Endothelial cell (in vitro differentiated cells): ENCODE measurements around the gene NCOA6. TPM values are rescaled to one million over a fixed set of nuclear protein-coding genes. Genes with fewer than 3 reads are reported as not detected.

Experiments
- DNase-seq: peaks from one replicate; pipeline ENCODE4 v3.0.0; 2021; ENCODE audit warnings: low spot score
- H3K27ac Mint-ChIP-seq: one replicate; pipeline ENCODE4 v1.8.0; 2021; ENCODE audit warnings: mixed read lengths, inconsistent platforms; ENCODE audit not compliant: unreplicated experiment
- H3K27me3 Mint-ChIP-seq: one replicate; pipeline ENCODE4 v1.8.0; 2021; ENCODE audit warnings: mild to moderate bottlenecking, moderate library complexity, mixed read lengths, inconsistent platforms; ENCODE audit not compliant: unreplicated experiment
- H3K36me3 Mint-ChIP-seq: one replicate; pipeline ENCODE4 v1.8.0; 2021; ENCODE audit warnings: mild to moderate bottlenecking, low read depth, mixed read lengths, inconsistent platforms; ENCODE audit not compliant: unreplicated experiment
- H3K4me1 Mint-ChIP-seq: one replicate; pipeline ENCODE4 v1.8.0; 2021; ENCODE audit warnings: mild to moderate bottlenecking, mixed read lengths, inconsistent platforms; ENCODE audit not compliant: unreplicated experiment
- H3K4me3 Mint-ChIP-seq: one replicate; pipeline ENCODE4 v1.8.0; 2021; ENCODE audit warnings: mild to moderate bottlenecking, mixed read lengths, inconsistent platforms; ENCODE audit not compliant: unreplicated experiment
- H3K9me3 Mint-ChIP-seq: one replicate; pipeline ENCODE4 v1.8.0; 2021; ENCODE audit warnings: mixed read lengths, inconsistent platforms; ENCODE audit not compliant: unreplicated experiment
- total RNA-seq: library from RNA; stranded (reverse); fragmentation: NEBNext Ultra II Directional; extraction: Animal tissue kit (Norgen Biotek cat#: 25700); gene quantifications from one replicate; pipeline ENCODE4 v1.2.1, GENCODE V29; 2021; ENCODE audit not compliant: unreplicated experiment
- TF ChIP-seq, protein P1 (sequence below): fragments of 200-600 bp; sonication (generic); IDR thresholded peaks from one replicate; pipeline ENCODE4 v1.5.0; 2021; ENCODE audit warnings: antibody characterized with exemption; ENCODE audit not compliant: unreplicated experiment

The NCOA6 gene
- total RNA-seq, 1 donor from 2014 or later: 22.0 TPM

DNA sequence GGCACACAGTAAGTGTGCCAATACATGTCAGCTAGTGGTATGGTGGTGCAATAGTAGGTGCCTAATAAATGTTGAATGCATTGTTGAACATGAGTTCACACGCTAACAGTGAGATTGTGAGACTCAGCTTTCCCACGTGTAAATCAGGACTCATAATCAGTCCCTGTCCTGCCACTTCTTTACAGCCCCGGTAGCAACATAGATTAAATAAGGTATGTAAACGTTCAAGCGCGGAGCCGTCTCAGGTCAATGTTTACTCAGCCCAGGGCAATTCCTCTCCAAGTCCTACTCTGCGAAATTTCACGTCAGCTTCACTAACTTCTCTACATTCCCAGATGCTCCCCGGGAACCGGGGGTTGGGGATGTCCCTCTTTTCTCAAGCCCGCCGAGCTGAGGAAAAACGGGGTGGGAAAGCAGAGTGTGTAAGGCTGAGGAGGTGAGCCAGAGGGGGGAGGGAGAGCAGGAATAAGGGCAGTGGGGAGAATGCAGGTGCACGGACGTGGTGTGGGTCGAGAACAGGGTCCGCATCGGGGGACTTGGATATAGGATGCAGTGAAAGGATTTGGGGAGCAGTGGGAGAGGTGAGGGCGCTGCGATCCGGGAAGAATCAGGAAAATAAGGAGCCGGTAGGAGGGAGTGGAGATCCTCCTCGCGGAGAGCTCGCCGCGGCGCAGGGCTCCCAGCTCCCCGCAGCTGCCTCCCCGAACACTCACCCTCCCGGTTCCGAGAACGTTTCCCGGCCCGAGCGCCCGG is 121.9 kb downstream of the NCOA6 start:
- Mint-ChIP-seq H3K27me3 (peaks cover 14% of the 10 kb centered on the region), H3K4me1 (peaks cover 48% of the 10 kb centered on the region), H3K27ac (peak overlapping the region; percentile 98), H3K4me3 (peak overlapping the region; percentile 99), H3K36me3 (peaks cover 24% of the 10 kb centered on the region), H3K9me3 (no peaks in the 10 kb centered on the region)
- TF ChIP-seq, protein P1, sequence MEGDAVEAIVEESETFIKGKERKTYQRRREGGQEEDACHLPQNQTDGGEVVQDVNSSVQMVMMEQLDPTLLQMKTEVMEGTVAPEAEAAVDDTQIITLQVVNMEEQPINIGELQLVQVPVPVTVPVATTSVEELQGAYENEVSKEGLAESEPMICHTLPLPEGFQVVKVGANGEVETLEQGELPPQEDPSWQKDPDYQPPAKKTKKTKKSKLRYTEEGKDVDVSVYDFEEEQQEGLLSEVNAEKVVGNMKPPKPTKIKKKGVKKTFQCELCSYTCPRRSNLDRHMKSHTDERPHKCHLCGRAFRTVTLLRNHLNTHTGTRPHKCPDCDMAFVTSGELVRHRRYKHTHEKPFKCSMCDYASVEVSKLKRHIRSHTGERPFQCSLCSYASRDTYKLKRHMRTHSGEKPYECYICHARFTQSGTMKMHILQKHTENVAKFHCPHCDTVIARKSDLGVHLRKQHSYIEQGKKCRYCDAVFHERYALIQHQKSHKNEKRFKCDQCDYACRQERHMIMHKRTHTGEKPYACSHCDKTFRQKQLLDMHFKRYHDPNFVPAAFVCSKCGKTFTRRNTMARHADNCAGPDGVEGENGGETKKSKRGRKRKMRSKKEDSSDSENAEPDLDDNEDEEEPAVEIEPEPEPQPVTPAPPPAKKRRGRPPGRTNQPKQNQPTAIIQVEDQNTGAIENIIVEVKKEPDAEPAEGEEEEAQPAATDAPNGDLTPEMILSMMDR: no peak
- peak; percentile 33 for DNase-seq

DNA sequence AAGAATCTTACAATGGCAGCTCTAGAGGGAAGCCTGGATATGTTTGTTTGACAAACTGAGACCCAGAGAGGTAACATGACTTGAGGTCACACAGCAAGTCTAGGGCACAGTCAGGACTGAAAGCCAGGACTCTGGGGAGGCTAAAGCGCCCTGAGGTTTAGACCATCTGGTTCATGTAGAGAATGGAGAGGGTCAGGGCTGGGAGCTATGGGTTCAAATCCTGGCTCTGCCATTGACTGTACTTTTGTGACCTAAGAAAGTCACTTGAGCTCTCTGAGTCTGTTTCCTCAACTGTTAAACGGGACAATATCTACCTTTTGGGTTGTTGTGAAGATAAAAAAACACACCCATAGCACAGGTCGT is 122.4 kb downstream of the NCOA6 start:
- H3K4me3 Mint-ChIP-seq: peak overlapping the region; percentile 99
- TF ChIP-seq, protein P1: no peak
- H3K27me3 Mint-ChIP-seq: peaks cover 14% of the 10 kb centered on the region
- peaks cover 20% of the 10 kb centered on the region for H3K36me3 Mint-ChIP-seq
- peaks cover 42% of the 10 kb centered on the region for H3K4me1 Mint-ChIP-seq
- H3K9me3 Mint-ChIP-seq: no peaks in the 10 kb centered on the region
- no peak for DNase-seq
- H3K27ac Mint-ChIP-seq: peak overlapping the region; percentile 98

DNA sequence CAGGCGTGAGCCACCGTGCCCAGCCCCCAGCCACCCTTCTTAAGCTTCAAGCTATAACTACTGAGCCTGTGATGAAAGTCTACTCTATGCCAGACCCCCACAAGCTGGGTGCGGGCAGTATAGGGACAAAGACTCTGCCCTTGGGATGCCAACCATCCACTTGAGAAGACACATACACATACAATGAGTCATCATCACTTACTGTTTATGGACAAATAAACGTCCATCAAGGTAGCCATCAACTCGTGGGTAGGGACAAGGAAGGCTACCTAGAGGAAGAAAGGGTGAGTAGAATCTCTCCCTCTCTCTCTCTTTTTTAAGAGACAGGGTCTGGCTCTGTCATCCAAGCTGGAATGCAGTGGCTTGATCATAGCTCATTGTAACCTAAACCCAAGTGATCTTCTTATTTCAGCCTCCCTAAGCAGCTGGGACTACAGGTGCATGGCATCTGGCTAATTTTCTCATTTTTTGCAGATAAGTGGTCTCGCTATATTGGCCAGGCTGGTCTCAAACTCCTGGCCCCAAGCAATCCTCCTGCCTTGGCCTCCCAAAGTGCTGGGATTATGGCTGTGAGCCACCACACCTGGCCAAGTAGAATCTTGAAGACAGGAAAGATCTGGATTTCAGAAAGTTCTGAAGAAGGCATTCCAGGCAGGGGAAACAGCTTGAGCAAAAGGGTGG is 123.9 kb downstream of the NCOA6 start:
- Mint-ChIP-seq H3K9me3 (no peaks in the 10 kb centered on the region), H3K27ac (peak overlapping the region; percentile 28), H3K27me3 (peaks cover 15% of the 10 kb centered on the region), H3K36me3 (peaks cover 14% of the 10 kb centered on the region), H3K4me1 (peaks cover 36% of the 10 kb centered on the region), H3K4me3 (peak overlapping the region; percentile 5)
- DNase-seq: no peak
- TF ChIP-seq, protein P1: no peak

DNA sequence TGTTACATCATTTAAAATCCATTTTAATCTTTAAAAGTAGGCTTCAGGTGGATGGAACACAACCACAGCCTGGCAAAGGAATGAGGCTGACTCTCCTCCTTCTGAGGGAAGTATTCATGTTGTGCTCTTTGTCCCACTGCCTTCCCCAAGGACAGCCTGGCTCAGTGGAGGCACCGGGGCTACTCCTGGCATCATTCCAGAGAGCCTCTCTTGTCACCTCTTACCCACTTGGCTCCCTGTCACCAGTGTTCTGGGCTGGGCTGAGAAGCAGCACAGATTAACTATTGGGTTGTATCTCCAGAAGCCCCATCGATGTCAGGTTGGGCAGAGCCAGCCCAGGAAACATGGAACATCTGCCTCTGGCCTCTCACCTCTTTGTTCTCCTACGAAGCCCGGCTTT is 132.0 kb downstream of the NCOA6 start:
- Mint-ChIP-seq H3K27me3 (peaks cover 5% of the 10 kb centered on the region), H3K27ac (no peak overlapping the region), H3K4me3 (peak overlapping the region; percentile 18), H3K36me3 (no peaks in the 10 kb centered on the region), H3K4me1 (peaks cover 9% of the 10 kb centered on the region), H3K9me3 (no peaks in the 10 kb centered on the region)
- no peak for DNase-seq
- TF ChIP-seq, protein P1: no peak

DNA sequence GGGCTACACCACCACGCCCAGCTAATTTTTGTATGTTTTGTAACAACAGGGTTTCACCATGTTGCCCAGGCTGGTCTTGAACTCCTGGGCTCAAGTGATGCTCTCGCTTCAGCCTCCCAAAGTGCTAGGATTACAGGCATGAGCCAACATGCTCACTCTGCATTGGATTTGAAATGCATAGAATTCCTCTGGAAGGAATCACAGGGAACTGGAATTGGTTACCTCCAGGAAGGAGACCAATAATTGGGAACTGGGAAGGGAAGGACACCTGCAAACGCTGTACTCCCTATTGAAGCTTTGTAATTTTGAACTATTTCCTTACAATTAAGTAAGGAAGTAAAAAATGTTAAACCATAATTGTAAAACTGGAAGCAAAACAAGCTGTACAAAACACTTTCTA is 133.6 kb downstream of the NCOA6 start:
- Mint-ChIP-seq H3K4me1 (peaks cover 8% of the 10 kb centered on the region), H3K4me3 (no peak overlapping the region), H3K27ac (no peak overlapping the region), H3K9me3 (no peaks in the 10 kb centered on the region), H3K36me3 (no peaks in the 10 kb centered on the region), H3K27me3 (peaks cover 3% of the 10 kb centered on the region)
- TF ChIP-seq, protein P1: no peak
- no peak for DNase-seq
